Erythroblast (primary cell): ENCODE data around the gene POP7.

Source experiments
- GATA1 ChIP-seq: IDR thresholded peaks from 2 replicates; pipeline ENCODE4 v1.6.1; 2011; ENCODE audit warnings: low read depth, mild to moderate bottlenecking, control low read depth, low read length, moderate library complexity
- POLR2A ChIP-seq: IDR thresholded peaks from 2 replicates; pipeline ENCODE4 v1.6.1; 2011; ENCODE audit warnings: mild to moderate bottlenecking, low read length

GRCh38 chr7:100686201-100686821, 19.6 kb upstream of the POP7 start:
- TF ChIP-seq POLR2A (no peak), GATA1 (no peak)
